HEK293T (cell line): ENCODE data around the gene RB1.

Experiments used
- CTCF ChIA-PET: fragments of 350-600 bp; formaldehyde crosslinking; extraction: SDS; loops from one replicate; lab custom pipeline; 2021; ENCODE audit warnings: antibody characterized with exemption, inconsistent platforms; lab: Yijun Ruan, JAX
- POLR2A ChIA-PET: fragments of 350-600 bp; formaldehyde crosslinking; extraction: SDS; loops from one replicate; lab custom pipeline; 2020; ENCODE audit warnings: antibody characterized with exemption, inconsistent platforms; lab: Yijun Ruan, JAX
- DNase-seq: peaks from one replicate; pipeline ENCODE4 v3.0.0; 2012; ENCODE audit warnings: mixed read lengths; ENCODE audit errors: extremely low spot score
- ARNT ChIP-seq: fragments of 450-650 bp; IDR thresholded peaks from 2 replicates; pipeline ENCODE4 v1.6.1; 2017; ENCODE audit warnings: mild to moderate bottlenecking
- BHLHE40 ChIP-seq: fragments of 450-650 bp; IDR thresholded peaks from 2 replicates; pipeline ENCODE4 v1.6.1; 2016; ENCODE audit warnings: mild to moderate bottlenecking, moderate library complexity, borderline replicate concordance
- CTBP1 ChIP-seq: fragments of 450-650 bp; IDR thresholded peaks from 2 replicates; pipeline ENCODE4 v1.6.1; 2016; ENCODE audit warnings: borderline replicate concordance
- ELF4 ChIP-seq: fragments of 450-650 bp; IDR thresholded peaks from 2 replicates; pipeline ENCODE4 v1.6.1; 2017; ENCODE audit warnings: antibody characterized with exemption
- FOXA1 ChIP-seq: fragments of 450-650 bp; IDR thresholded peaks from 2 replicates; pipeline ENCODE4 v1.6.1; 2016; ENCODE audit warnings: mild to moderate bottlenecking
- FOXK2 ChIP-seq: fragments of 450-650 bp; IDR thresholded peaks from 2 replicates; pipeline ENCODE4 v1.6.1; 2016; ENCODE audit warnings: mild to moderate bottlenecking
- FOXM1 ChIP-seq: fragments of 450-650 bp; IDR thresholded peaks from 2 replicates; pipeline ENCODE4 v1.6.1; 2017; ENCODE audit warnings: mild to moderate bottlenecking, borderline replicate concordance
- HDGF ChIP-seq: fragments of 450-650 bp; IDR thresholded peaks from 2 replicates; pipeline ENCODE4 v1.6.1; 2017; ENCODE audit warnings: antibody characterized with exemption, borderline replicate concordance
- L3MBTL2 ChIP-seq: fragments of 450-650 bp; conservative IDR thresholded peaks from 2 replicates; pipeline ENCODE4 v1.6.1; 2016; ENCODE audit warnings: mild to moderate bottlenecking
- LEF1 ChIP-seq: fragments of 450-650 bp; IDR thresholded peaks from 2 replicates; pipeline ENCODE4 v1.6.1; 2017; ENCODE audit warnings: mild to moderate bottlenecking, borderline replicate concordance
- NFRKB ChIP-seq: fragments of 450-650 bp; IDR thresholded peaks from 2 replicates; pipeline ENCODE4 v1.6.1; 2016; ENCODE audit warnings: mild to moderate bottlenecking, moderate library complexity
- PKNOX1 ChIP-seq: fragments of 450-650 bp; IDR thresholded peaks from 2 replicates; pipeline ENCODE4 v1.6.1; 2016
- SP1 ChIP-seq: fragments of 450-650 bp; IDR thresholded peaks from 2 replicates; pipeline ENCODE4 v1.6.1; 2017
- SUZ12 ChIP-seq: fragments of 450-650 bp; IDR thresholded peaks from 2 replicates; pipeline ENCODE4 v1.6.1; 2016; ENCODE audit warnings: mild to moderate bottlenecking
- TARDBP ChIP-seq: fragments of 450-650 bp; IDR thresholded peaks from 2 replicates; pipeline ENCODE4 v1.6.1; 2016
- ZNF384 ChIP-seq: fragments of 450-650 bp; IDR thresholded peaks from 2 replicates; pipeline ENCODE4 v1.6.1; 2016

RB1 gene

GRCh38 chr13:48489666-48490065, 186.1 kb downstream of the RB1 start:
- TF ChIP-seq HDGF (no peak), CTBP1 (no peak), FOXM1 (no peak), L3MBTL2 (no peak), ELF4 (no peak), SP1 (no peak), ARNT (no peak), LEF1 (no peak), BHLHE40 (no peak), ZNF384 (no peak), TARDBP (no peak), PKNOX1 (no peak), NFRKB (no peak), FOXK2 (no peak), SUZ12 (no peak)
- no peak for DNase-seq
- POLR2A ChIA-PET = no interaction called here
- CTCF ChIA-PET = no interaction called here

GRCh38 chr13:48490241-48490640, 186.7 kb downstream of the RB1 start:
- TF ChIP-seq HDGF (no peak), ARNT (no peak), SP1 (no peak)
- no peak for DNase-seq
- CTCF ChIA-PET = no interaction called here
- POLR2A ChIA-PET = no interaction called here

- POLR2A ChIA-PET = no interaction called here
- DNase-seq = no peak
- CTCF ChIA-PET = no interaction called here
- no peak for TF ChIP-seq PKNOX1
- no peak for TF ChIP-seq NFRKB
- TF ChIP-seq SP1 = no peak
- no peak for TF ChIP-seq HDGF
- no peak for TF ChIP-seq LEF1
- no peak for TF ChIP-seq ZNF384
- TF ChIP-seq FOXK2 = no peak
- no peak for TF ChIP-seq SUZ12
- no peak for TF ChIP-seq BHLHE40
- TF ChIP-seq FOXM1 = no peak
- TF ChIP-seq ARNT = no peak
- no peak for TF ChIP-seq FOXA1
- TF ChIP-seq TARDBP = no peak
- TF ChIP-seq CTBP1 = no peak
- no peak for TF ChIP-seq L3MBTL2
- TF ChIP-seq ELF4 = no peak
Measured at GRCh38 chr13:48491423-48492095, 188.0 kb downstream of the RB1 start.

- ChIA-PET CTCF (no interaction called here), POLR2A (no interaction called here)
- TF ChIP-seq TARDBP (no peak), NFRKB (no peak), FOXM1 (no peak), L3MBTL2 (no peak), PKNOX1 (no peak), LEF1 (no peak), FOXK2 (no peak), ZNF384 (no peak), BHLHE40 (no peak)
- no peak for DNase-seq
Measured at GRCh38 chr13:48492096-48492440, 188.5 kb downstream of the RB1 start.

GRCh38 chr13:48492470-48493065, 189.0 kb downstream of the RB1 start:
- DNase-seq = no peak
- POLR2A ChIA-PET = no interaction called here
- CTCF ChIA-PET = no interaction called here
- TF ChIP-seq FOXM1 (no peak), TARDBP (no peak), PKNOX1 (no peak), NFRKB (no peak), FOXK2 (no peak), SUZ12 (no peak), ARNT (no peak), LEF1 (no peak), SP1 (no peak), FOXA1 (no peak)
